Endothelial cell of umbilical vein (primary cell): ENCODE data around the gene KIF24. TPM values are rescaled to one million over a fixed set of nuclear protein-coding genes. Genes with fewer than 3 reads are reported as not detected.

Experiments used
- BruUV-seq: library from RNA; stranded (reverse); fragments of 400-500 nt; replicated peaks from 2 replicates; lab custom pipeline; 2021; lab: Mats Ljungman, UMichigan
- CTCF ChIA-PET: fragments of 300-600, 350-600 bp; sonication (Branson Sonifier 250); formaldehyde crosslinking; loops from one replicate; lab custom pipeline; 2021; ENCODE audit warnings: antibody characterized with exemption, inconsistent platforms; lab: Charles Lee
- POLR2A ChIA-PET: fragments of 300-600, 350-600 bp; sonication (Branson Sonifier 250); formaldehyde crosslinking; loops from one replicate; lab custom pipeline; 2021; ENCODE audit warnings: antibody characterized with exemption, inconsistent platforms; lab: Charles Lee
- DNase-seq: peaks from one replicate; pipeline ENCODE4 v3.0.0-alpha.2; 2011; ENCODE audit warnings: low read depth, low spot score
- FAIRE-seq: peaks from 2 replicates; lab custom pipeline; 2011; peaks lifted over from hg19 to GRCh38; lab: Jason Lieb, UNC
- H2AFZ ChIP-seq: 2 replicates; pipeline ENCODE4 v1.6.0; 2012; ENCODE audit warnings: low read depth, low read length, control low read depth, inconsistent platforms
- H3K27ac ChIP-seq: 2 replicates; pipeline ENCODE4 v1.5.1; 2011; ENCODE audit warnings: low read depth, mild to moderate bottlenecking, control low read depth, low read length, moderate library complexity; ENCODE audit not compliant: insufficient read depth
- H3K27me3 ChIP-seq, 2 experiments: 2 replicates each; pipeline versions ENCODE4 v1.6.0 to v1.6.1; 2011; ENCODE audit warnings: low read length in 2 of 2, mixed read lengths in 1 of 2; ENCODE audit not compliant: control insufficient read depth in 2 of 2, insufficient read depth in 2 of 2
- H3K36me3 ChIP-seq, 2 experiments: 2 replicates in 1 of 2; 3 replicates in 1 of 2; pipeline ENCODE4 v1.5.1; 2011; ENCODE audit warnings: low read length in 2 of 2, mild to moderate bottlenecking in 1 of 2, moderate library complexity in 1 of 2; ENCODE audit not compliant: control insufficient read depth in 2 of 2, insufficient read depth in 2 of 2; ENCODE audit errors: extremely low read depth in 1 of 2
- H3K4me1 ChIP-seq: 3 replicates; pipeline ENCODE4 v1.5.1; 2011; ENCODE audit warnings: mild to moderate bottlenecking, low read length; ENCODE audit not compliant: control insufficient read depth, insufficient read depth; ENCODE audit errors: extremely low read depth
- H3K4me2 ChIP-seq: 2 replicates; pipeline ENCODE4 v1.6.1; 2011; ENCODE audit warnings: low read length, control low read depth, mixed read lengths; ENCODE audit not compliant: insufficient read depth
- H3K4me3 ChIP-seq, 3 experiments: fragments of 200-600 bp in 1 of 3; sonication (generic), shearing (Covaris generic) in 1 of 3; replicated peaks in 1 of 3; 2 replicates each; pipeline ENCODE4 v1.5.1; 2011 to 2016; ENCODE audit warnings: control low read depth in 3 of 3, low read length in 3 of 3, mild to moderate bottlenecking in 2 of 3, inconsistent platforms in 1 of 3, low read depth in 1 of 3, moderate library complexity in 1 of 3; ENCODE audit not compliant: insufficient read depth in 1 of 3
- H3K79me2 ChIP-seq: 2 replicates; pipeline ENCODE4 v1.6.0; 2012; ENCODE audit warnings: low read length, inconsistent platforms; ENCODE audit not compliant: control insufficient read depth, insufficient read depth
- H3K9ac ChIP-seq: replicated peaks from 2 replicates; pipeline ENCODE3; 2011; ENCODE audit warnings: low read length, control low read depth; ENCODE audit not compliant: insufficient read depth; ENCODE audit errors: extremely low read depth
- H3K9me1 ChIP-seq: replicated peaks from 3 replicates; pipeline ENCODE4 v1.6.0; 2011; ENCODE audit warnings: mild to moderate bottlenecking, low read length; ENCODE audit not compliant: control insufficient read depth, insufficient read depth; ENCODE audit errors: extremely low read depth
- H3K9me3 ChIP-seq: replicated peaks from 2 replicates; pipeline ENCODE4 v1.5.1; 2012; ENCODE audit warnings: low read length, inconsistent platforms; ENCODE audit not compliant: control insufficient read depth, insufficient read depth
- H4K20me1 ChIP-seq: replicated peaks from 2 replicates; pipeline ENCODE3; 2011; ENCODE audit warnings: mild to moderate bottlenecking, low read length; ENCODE audit not compliant: control insufficient read depth, insufficient read depth; ENCODE audit errors: extremely low read depth
- EZH2 ChIP-seq: IDR thresholded peaks from 2 replicates; pipeline ENCODE4 v1.6.1; 2012; ENCODE audit warnings: borderline replicate concordance, low read depth, mild to moderate bottlenecking, moderate library complexity, low read length, inconsistent platforms; ENCODE audit not compliant: severe bottlenecking
- FOS ChIP-seq: IDR thresholded peaks from 2 replicates; pipeline ENCODE4 v1.6.1; 2011; ENCODE audit warnings: mild to moderate bottlenecking, low read length, moderate library complexity, borderline replicate concordance; ENCODE audit not compliant: insufficient read depth
- GATA2 ChIP-seq: IDR thresholded peaks from 2 replicates; pipeline ENCODE4 v1.7.0; 2011; ENCODE audit warnings: low read depth, mild to moderate bottlenecking, moderate library complexity, mixed read lengths, low read length; ENCODE audit not compliant: insufficient read length, insufficient read depth
- JUN ChIP-seq: IDR thresholded peaks from 2 replicates; pipeline ENCODE4 v1.6.1; 2011; ENCODE audit warnings: borderline replicate concordance, low read depth; ENCODE audit not compliant: insufficient read length, insufficient read depth
- MYC ChIP-seq: IDR thresholded peaks from one replicate; pipeline ENCODE4 v1.6.1; 2011; ENCODE audit warnings: mild to moderate bottlenecking, low read depth, low read length
- POLR2A ChIP-seq: IDR thresholded peaks from 2 replicates; pipeline ENCODE4 v1.6.1; 2012; ENCODE audit warnings: low read depth, mild to moderate bottlenecking, control low read depth, low read length
- POLR2AphosphoS5 ChIP-seq: IDR thresholded peaks from 2 replicates; pipeline ENCODE4 v1.6.1; 2012; ENCODE audit warnings: low read depth, mild to moderate bottlenecking, control low read depth, low read length, moderate library complexity; ENCODE audit not compliant: insufficient read depth
- dilution Hi-C: fragments of 300-500 bp; cut with MboI; formaldehyde crosslinking; loops from one replicate; pipeline ENCODE4 v1.15.0; 2019; ENCODE audit warnings: low sequenced_read_pairs; ENCODE audit not compliant: extremely low pct_ligation_motif_present
- intact Hi-C: fragments of 100-400 bp; cut with micrococcal nuclease; formaldehyde crosslinking; loops from one replicate; pipeline ENCODE4 v1.10.0; 2022
- polyA plus RNA-seq, 4 experiments: library from polyadenylated mRNA; depleted of rRNA in 3 of 4; stranded (reverse) in 3 of 4; unstranded in 1 of 4; fragments of >200 nt; gene quantifications; 2 replicates each; pipeline versions ENCODE4 v1.2.1 to v1.2.3, GENCODE V29; 2011 to 2012; ENCODE audit warnings: missing spikeins in 1 of 4
- total RNA-seq: library from RNA; stranded (reverse); gene quantifications from 2 replicates; pipeline ENCODE4 v1.2.3, GENCODE V29; 2021
- TF ChIP-seq, protein P1 (sequence below), 2 donors: IDR thresholded peaks; 1 replicate in 1 of 2; 2 replicates in 1 of 2; pipeline ENCODE4 v1.5.1; 2011; ENCODE audit warnings: low read length in 2 of 2, mild to moderate bottlenecking in 2 of 2, moderate library complexity in 2 of 2, control low read depth in 1 of 2, inconsistent platforms in 1 of 2, low read depth in 1 of 2; ENCODE audit not compliant: insufficient read depth in 1 of 2; ENCODE audit errors: extremely low read depth in 1 of 2
- TF ChIP-seq, protein P2 (sequence below): IDR thresholded peaks from 2 replicates; pipeline ENCODE4 v1.6.1; 2011; ENCODE audit not compliant: insufficient read depth, insufficient read length

Gene KIF24
- total and polyA plus RNA-seq, 2 donors (not counting 3 experiments of a cell fraction or from before 2014, with no cell fraction given): 2.1 to 4.8 TPM

DNA sequence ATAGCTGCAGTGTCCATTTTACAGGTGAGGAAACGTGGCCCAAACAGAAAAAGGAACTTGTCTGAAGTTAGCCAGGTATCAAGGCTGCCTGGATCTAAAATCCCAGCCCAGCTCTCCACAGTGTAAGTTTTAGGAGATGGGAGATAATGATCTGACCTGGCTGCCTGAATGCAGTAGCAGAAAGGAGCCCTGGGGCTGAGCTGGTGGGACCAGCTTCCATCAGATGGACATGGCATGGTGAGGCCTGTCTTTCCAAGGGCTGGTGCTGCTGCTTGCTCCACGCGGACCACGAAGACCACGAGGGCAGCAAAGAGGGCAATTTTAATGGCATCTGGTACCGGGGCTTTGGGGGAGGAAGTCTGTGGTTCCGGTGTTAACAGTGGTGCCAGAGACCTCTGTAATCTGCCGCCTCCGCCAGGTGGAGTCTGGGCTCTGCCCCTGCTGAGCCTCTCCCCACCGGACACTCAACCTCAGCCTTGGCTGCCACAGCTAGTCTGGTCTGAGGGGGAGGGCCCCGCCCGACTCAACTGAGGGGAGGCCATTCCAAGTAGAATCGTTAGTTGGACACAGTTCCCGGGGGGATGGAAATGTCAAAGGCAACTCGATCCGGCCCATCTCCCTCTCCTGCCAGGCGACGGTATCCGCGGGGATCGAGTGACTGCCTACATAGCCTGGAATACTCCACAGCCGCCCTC, 47.0 kb upstream of the KIF24 start:
- intact Hi-C loops (loop anchor here (1.0 to 5.0 kb wide), 3 partner anchors 12 to 249 kb away; partner anchors contain the start of genes DCAF12 and UBAP1), dilution Hi-C loops (no loop called here)
- DNase-seq (peak; percentile 42), FAIRE-seq (peak; percentile 67)
- Histone ChIP-seq H3K79me2 (no peaks in the 10 kb centered on the region), H2AFZ (peak overlapping the region; percentile 98), H3K9ac (peak overlapping the region; percentile 12), H4K20me1 (no peaks in the 10 kb centered on the region), H3K9me3 (no peaks in the 10 kb centered on the region), H3K4me1 (peaks cover 10% of the 10 kb centered on the region), H3K9me1 (no peaks in the 10 kb centered on the region), H3K27me3 (no peaks in the 10 kb centered on the region), H3K4me3 (peak overlapping the region; percentile 44 to 79 (median 65)), H3K4me2 (peak overlapping the region; percentile 88), H3K27ac (no peak overlapping the region), H3K36me3 (no peaks in the 10 kb centered on the region)
- ChIA-PET CTCF (interaction anchor here (1.0 to 9.4 kb wide), 5 partner anchors 11 to 228 kb away, joined by 3 to 152 read pairs (median 10); no protein-coding TSS in a partner anchor), POLR2A (interaction anchor here (1.1 kb wide), 1 partner anchor 12 kb away, joined by 4 read pairs; no protein-coding TSS in a partner anchor)
- BruUV-seq: TSS peak; percentile 29
- TF ChIP-seq EZH2 (no peak), JUN (no peak), MYC (no peak), GATA2 (no peak), POLR2A (no peak), FOS (no peak), POLR2AphosphoS5 (no peak)
- TF ChIP-seq, protein P1, sequence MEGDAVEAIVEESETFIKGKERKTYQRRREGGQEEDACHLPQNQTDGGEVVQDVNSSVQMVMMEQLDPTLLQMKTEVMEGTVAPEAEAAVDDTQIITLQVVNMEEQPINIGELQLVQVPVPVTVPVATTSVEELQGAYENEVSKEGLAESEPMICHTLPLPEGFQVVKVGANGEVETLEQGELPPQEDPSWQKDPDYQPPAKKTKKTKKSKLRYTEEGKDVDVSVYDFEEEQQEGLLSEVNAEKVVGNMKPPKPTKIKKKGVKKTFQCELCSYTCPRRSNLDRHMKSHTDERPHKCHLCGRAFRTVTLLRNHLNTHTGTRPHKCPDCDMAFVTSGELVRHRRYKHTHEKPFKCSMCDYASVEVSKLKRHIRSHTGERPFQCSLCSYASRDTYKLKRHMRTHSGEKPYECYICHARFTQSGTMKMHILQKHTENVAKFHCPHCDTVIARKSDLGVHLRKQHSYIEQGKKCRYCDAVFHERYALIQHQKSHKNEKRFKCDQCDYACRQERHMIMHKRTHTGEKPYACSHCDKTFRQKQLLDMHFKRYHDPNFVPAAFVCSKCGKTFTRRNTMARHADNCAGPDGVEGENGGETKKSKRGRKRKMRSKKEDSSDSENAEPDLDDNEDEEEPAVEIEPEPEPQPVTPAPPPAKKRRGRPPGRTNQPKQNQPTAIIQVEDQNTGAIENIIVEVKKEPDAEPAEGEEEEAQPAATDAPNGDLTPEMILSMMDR (IDR thresholded peaks at IDR 0.05; ENCODE audit: extremely low read depth in 1 of 2, insufficient read depth in 1 of 2, low read depth in 1 of 2, low read length in 2 of 2): no peak
- TF ChIP-seq, protein P2, sequence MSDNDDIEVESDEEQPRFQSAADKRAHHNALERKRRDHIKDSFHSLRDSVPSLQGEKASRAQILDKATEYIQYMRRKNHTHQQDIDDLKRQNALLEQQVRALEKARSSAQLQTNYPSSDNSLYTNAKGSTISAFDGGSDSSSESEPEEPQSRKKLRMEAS: no peak
